GM18526 (cell line): ENCODE measurements around the gene AP4B1.

ENCODE experiments used
- POLR2A ChIP-seq: IDR thresholded peaks from 3 replicates; pipeline ENCODE4 v1.6.1; 2011; ENCODE audit not compliant: insufficient read length; ENCODE audit errors: extremely low read depth

AP4B1 gene

GRCh38 chr1:113913887-113914664 is 9.5 kb upstream of the AP4B1 start:
- no peak for TF ChIP-seq POLR2A

- no peak for TF ChIP-seq POLR2A
Measured at GRCh38 chr1:113913312-113913668, 8.7 kb upstream of the AP4B1 start.

- no peak for TF ChIP-seq POLR2A
Measured at GRCh38 chr1:113912594-113913311, 8.2 kb upstream of the AP4B1 start.

- no peak for TF ChIP-seq POLR2A
Measured at GRCh38 chr1:113905435-113905861, 849 bp upstream of the AP4B1 start.

GRCh38 chr1:113904293-113904673 is 316 bp downstream of the AP4B1 start:
- TF ChIP-seq POLR2A, result no peak

- no peak for TF ChIP-seq POLR2A
Measured at GRCh38 chr1:113903501-113904292, 902 bp downstream of the AP4B1 start.

GRCh38 chr1:113901191-113901590 is 3.4 kb downstream of the AP4B1 start:
- TF ChIP-seq POLR2A, result no peak

GRCh38 chr1:113899111-113899510 is 5.5 kb downstream of the AP4B1 start:
- TF ChIP-seq POLR2A, result no peak

GRCh38 chr1:113898241-113898814 is 6.3 kb downstream of the AP4B1 start:
- TF ChIP-seq POLR2A, result no peak

GRCh38 chr1:113895961-113896360 is 8.6 kb downstream of the AP4B1 start:
- TF ChIP-seq POLR2A, result no peak

GRCh38 chr1:113895098-113895497 is 9.5 kb downstream of the AP4B1 start:
- no peak for TF ChIP-seq POLR2A

- TF ChIP-seq POLR2A, result no peak
Measured at GRCh38 chr1:113893267-113893666, 11.3 kb downstream of the AP4B1 start.

- no peak for TF ChIP-seq POLR2A
Measured at GRCh38 chr1:113891631-113892220, 12.9 kb downstream of the AP4B1 start.

- TF ChIP-seq POLR2A, result no peak
Measured at GRCh38 chr1:113890816-113891215, 13.8 kb downstream of the AP4B1 start.
